Left ventricle myocardium inferior (tissue), 1 donor: Measurements from ENCODE around the gene AASDH. TPM values are rescaled to one million over a fixed set of nuclear protein-coding genes. Genes with fewer than 3 reads are reported as not detected.

ENCODE experiments used
- DNase-seq: peaks from one replicate; pipeline ENCODE4 v3.0.0-alpha.2; 2020
- H3K27ac ChIP-seq: fragments of 200-600 bp; replicated peaks from 2 replicates; pipeline ENCODE4 v1.8.0; 2021
- H3K27me3 ChIP-seq: fragments of 200-600 bp; 2 replicates; pipeline ENCODE4 v1.8.0; 2021; ENCODE audit warnings: low read depth
- H3K36me3 ChIP-seq: fragments of 200-600 bp; 2 replicates; pipeline ENCODE4 v1.8.0; 2021
- H3K4me1 ChIP-seq: fragments of 200-600 bp; 2 replicates; pipeline ENCODE4 v1.8.0; 2021
- H3K4me3 ChIP-seq: fragments of 200-600 bp; 2 replicates; pipeline ENCODE4 v1.8.0; 2021; ENCODE audit warnings: mild to moderate bottlenecking, moderate library complexity
- H3K9me3 ChIP-seq: fragments of 200-600 bp; replicated peaks from 2 replicates; pipeline ENCODE4 v1.8.0; 2021
- CTCF ChIP-seq: fragments of 200-600 bp; IDR thresholded peaks from 2 replicates; pipeline ENCODE4 v1.8.0; 2021; ENCODE audit warnings: antibody characterized with exemption, mild to moderate bottlenecking, borderline replicate concordance
- intact Hi-C: fragments of 100-400 bp; cut with micrococcal nuclease; formaldehyde crosslinking; loops from one replicate; pipeline ENCODE4 v1.11.0; 2022
- total RNA-seq: library from RNA; stranded (reverse); fragmentation: NEBNext Ultra II Directional; extraction: Animal tissue kit (Norgen Biotek cat#: 25700); gene quantifications from one replicate; pipeline ENCODE4 v1.2.1, GENCODE V29; 2021
- donor health status: DM: no; HTN: yes; CAD: no; lungs with severe emphysema.

Gene AASDH
- total RNA-seq, 1 donor from 2014 or later = 6.9 TPM

- no peaks in the 10 kb centered on the region for H3K4me1 ChIP-seq
- H3K36me3 ChIP-seq = no peaks in the 10 kb centered on the region
- H3K4me3 ChIP-seq = no peak overlapping the region
- no peaks in the 10 kb centered on the region for H3K9me3 ChIP-seq
- H3K27ac ChIP-seq = no peak overlapping the region
- no peak for TF ChIP-seq CTCF
- no peak for DNase-seq
- H3K27me3 ChIP-seq = no peaks in the 10 kb centered on the region
- intact Hi-C loops = no loop called here
These were observed 71.7 kb downstream of the AASDH start for GRCh38 chr4:56315543-56315942.

GRCh38 chr4:56315041-56315440 lies 72.2 kb downstream of the AASDH start:
- H3K9me3 ChIP-seq = no peaks in the 10 kb centered on the region
- no peak overlapping the region for H3K4me3 ChIP-seq
- no peaks in the 10 kb centered on the region for H3K4me1 ChIP-seq
- no peak for DNase-seq
- no peaks in the 10 kb centered on the region for H3K36me3 ChIP-seq
- intact Hi-C loops = no loop called here
- H3K27ac ChIP-seq = no peak overlapping the region
- no peak for TF ChIP-seq CTCF
- no peaks in the 10 kb centered on the region for H3K27me3 ChIP-seq

- H3K9me3 ChIP-seq = no peaks in the 10 kb centered on the region
- no peak for DNase-seq
- H3K27me3 ChIP-seq = no peaks in the 10 kb centered on the region
- no peak for TF ChIP-seq CTCF
- H3K36me3 ChIP-seq = no peaks in the 10 kb centered on the region
- H3K27ac ChIP-seq = no peak overlapping the region
- H3K4me3 ChIP-seq = no peak overlapping the region
- H3K4me1 ChIP-seq = no peaks in the 10 kb centered on the region
- intact Hi-C loops = no loop called here
These were observed 72.9 kb downstream of the AASDH start for GRCh38 chr4:56314207-56314915.

GRCh38 chr4:56313132-56313531 lies 74.2 kb downstream of the AASDH start:
- TF ChIP-seq CTCF = no peak
- intact Hi-C loops = no loop called here
- no peaks in the 10 kb centered on the region for H3K36me3 ChIP-seq
- H3K27ac ChIP-seq = no peak overlapping the region
- DNase-seq = no peak
- H3K9me3 ChIP-seq = no peaks in the 10 kb centered on the region
- H3K4me3 ChIP-seq = no peak overlapping the region
- no peaks in the 10 kb centered on the region for H3K4me1 ChIP-seq
- no peaks in the 10 kb centered on the region for H3K27me3 ChIP-seq

GRCh38 chr4:56311299-56311975 lies 75.9 kb downstream of the AASDH start:
- Histone ChIP-seq H3K36me3 (no peaks in the 10 kb centered on the region), H3K27me3 (no peaks in the 10 kb centered on the region), H3K27ac (no peak overlapping the region), H3K4me1 (no peaks in the 10 kb centered on the region), H3K4me3 (no peak overlapping the region), H3K9me3 (no peaks in the 10 kb centered on the region)
- intact Hi-C loops = no loop called here
- DNase-seq = no peak
- TF ChIP-seq CTCF = no peak
